NCI-H526 treated with DMSO at 0.1 percent for 48 hours (cell line): Measurements from ENCODE around the gene PIEZO1.
"Not testable (repeated sequence)": the region's sequence is repeated elsewhere in the genome, so short reads cannot be mapped to it uniquely, and the experiment has no call there.

Source experiments
- DNase-seq: peaks from one replicate; lab custom pipeline; 2025; lab: John Stamatoyannopoulos, UW

The PIEZO1 gene

DNA sequence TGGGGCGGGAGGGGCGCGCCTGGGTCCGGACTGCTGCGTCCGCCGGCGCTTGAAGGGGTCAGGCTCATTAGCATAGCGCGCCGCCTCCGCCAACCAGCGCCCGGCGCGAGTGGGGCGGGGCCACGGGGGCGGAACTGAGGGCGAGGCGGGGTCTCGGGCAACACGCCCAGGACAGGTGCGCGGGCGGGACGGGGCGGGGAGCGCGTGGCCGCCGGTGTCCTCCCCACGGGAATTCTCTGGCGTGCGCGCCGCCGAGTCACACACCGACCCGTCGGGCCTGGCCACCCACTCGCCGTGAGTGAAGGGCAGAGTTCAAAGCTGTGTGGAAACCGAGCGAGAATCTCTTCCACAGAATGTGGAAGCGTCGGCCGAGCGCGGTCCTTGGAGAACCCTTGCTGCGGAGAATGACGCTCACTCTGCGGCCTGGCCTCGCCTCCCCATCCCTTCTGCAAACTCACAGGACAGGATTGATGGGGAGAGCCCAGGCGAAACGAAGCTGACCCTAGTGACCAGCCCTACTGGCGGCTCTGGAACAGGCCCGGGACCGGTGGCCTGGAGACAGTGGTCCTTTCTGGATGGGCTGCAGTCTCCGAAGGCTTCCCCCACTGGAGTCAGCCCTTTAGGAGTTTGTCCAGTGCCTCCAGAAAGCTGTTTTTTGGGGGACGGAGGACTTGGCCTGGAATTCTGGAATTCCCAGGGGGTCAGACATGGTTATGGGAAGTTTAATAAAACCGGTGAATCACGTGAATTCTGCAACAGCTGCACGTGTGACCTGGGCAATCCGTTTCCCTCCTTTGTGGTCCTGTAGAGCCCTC is 98.4 kb downstream of the PIEZO1 start, which contains the start of gene SNAI3:
SNAI3 (minus strand) TSS at position 69 of the 815 bp plus-strand sequence. CDS start 101 bp downstream, outside the sequence.
- DNase-seq, result peak; percentile 39

- DNase-seq, result no peak
Measured at GRCh38 chr16:88686062-88686438, 99.0 kb downstream of the PIEZO1 start.

- no peak for DNase-seq
Measured at GRCh38 chr16:88685156-88686061, 99.6 kb downstream of the PIEZO1 start.

DNA sequence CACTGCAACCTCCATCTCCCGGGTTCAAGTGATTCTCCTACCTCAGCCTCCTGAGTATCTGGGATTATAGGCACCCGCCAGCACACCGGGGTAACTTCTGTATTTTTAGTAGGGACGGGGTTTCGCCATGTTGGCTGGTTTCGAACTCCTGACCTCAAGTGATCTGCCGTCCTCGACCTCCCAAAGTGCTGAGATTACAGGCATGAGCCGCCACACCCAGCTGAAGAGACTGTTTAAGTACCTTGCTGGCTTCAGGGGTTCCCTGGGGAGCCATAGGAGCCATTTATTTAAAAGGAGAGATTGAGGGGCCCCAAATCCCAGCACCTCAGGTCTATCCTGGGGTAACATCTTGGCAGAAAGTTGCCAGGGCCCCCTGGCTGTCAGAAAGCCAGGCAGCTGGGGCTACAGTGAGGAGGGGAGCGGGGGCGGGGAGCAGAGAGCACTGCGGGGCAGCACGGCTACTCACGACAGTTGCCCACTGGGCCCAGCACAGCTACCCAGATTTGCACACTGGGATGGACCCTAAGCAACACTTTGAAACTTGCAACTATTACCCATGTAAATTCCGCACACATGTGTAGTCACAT is 100.4 kb downstream of the PIEZO1 start:
- no peak for DNase-seq

DNA sequence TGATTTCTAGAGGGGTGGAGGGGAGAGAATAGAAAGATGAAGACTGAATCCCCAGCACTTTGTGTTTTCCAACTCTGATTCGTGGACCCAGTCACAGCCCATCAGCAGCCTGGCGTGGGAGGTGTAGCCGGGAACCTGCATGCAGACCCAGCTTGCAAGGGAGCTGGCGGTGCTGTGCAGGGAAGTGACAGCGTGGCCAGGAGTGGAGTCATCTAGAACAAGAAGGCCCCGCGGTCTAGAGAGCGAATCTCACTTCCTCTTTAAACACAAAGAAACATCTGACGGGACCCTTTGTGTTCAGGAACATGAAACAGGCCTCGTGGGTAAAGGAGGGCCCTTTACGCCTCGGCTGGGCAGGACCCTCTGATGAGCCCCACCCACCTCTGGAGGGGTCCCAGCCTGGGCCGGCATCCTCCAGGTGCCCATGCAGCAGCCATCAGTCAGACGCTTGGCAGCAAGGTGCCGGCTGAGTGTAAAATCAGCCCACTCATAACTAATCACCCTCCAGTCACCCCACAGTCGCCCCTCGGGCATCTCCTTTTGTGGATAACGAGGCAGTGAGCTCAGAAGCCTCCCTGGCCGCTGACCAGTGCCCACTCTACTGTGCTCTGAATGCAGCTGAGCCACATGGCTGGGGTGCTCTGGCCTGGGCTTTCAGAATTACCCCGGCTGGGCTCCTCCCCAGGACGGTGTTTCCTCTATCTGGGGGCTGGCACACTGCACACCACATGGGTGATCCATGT is 103.1 kb downstream of the PIEZO1 start:
- DNase-seq, result no peak

DNA sequence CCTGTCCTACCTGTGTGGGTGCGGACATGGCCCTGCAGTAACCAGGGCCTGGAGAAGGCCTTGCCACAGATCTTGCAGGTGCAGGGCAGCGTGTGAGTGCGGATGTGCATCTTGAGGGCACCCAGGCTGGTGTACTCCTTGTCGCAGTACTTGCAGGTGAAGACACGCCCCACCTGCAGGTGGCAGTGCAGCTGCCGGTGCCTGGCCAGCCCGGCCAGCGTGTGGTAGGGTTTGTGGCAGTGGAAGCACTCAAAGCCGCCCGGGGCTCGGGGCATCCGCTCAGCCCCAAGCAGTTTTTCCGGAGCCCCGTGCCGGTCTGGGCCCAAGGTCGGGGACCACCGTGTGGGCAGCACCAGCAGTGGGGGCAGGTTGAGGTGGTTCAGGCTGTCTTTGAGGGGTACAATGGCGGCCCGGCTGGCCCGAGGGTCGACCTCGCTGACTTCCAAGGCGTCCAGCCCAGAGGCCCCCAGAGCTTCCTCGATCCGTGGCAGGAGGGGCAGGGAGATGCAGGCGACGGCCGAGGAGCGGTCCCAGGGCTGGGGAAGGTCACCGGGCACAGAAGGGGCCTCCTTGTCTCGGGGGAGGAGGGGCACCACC is 103.8 kb downstream of the PIEZO1 start:
- DNase-seq, result no peak

DNA sequence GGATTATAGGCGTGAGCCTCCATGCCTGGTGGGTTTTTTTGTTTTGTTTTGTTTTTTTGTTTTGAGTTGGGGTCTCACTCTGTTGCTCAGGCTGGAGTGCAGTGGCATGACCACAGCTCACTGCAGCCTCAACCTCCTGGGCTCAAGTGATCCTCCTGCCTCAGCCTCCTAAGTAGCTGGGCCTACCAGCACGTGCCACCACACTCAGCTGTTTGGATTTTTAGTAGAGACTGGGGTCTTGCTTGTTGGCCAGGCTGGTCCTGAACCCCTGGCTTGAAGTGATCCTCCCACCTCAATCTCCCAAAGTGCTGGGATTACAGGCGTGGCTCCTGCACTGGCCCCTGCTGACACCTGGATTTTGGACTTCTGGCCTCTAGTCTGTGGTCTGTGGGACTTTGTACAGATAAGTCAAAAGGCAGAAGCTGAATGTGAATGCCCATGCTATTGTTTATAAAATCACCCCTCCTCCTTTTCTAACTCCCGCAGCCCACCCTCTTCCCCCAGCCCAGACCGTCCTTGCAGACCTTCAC is 104.4 kb downstream of the PIEZO1 start:
- DNase-seq, result no peak

DNA sequence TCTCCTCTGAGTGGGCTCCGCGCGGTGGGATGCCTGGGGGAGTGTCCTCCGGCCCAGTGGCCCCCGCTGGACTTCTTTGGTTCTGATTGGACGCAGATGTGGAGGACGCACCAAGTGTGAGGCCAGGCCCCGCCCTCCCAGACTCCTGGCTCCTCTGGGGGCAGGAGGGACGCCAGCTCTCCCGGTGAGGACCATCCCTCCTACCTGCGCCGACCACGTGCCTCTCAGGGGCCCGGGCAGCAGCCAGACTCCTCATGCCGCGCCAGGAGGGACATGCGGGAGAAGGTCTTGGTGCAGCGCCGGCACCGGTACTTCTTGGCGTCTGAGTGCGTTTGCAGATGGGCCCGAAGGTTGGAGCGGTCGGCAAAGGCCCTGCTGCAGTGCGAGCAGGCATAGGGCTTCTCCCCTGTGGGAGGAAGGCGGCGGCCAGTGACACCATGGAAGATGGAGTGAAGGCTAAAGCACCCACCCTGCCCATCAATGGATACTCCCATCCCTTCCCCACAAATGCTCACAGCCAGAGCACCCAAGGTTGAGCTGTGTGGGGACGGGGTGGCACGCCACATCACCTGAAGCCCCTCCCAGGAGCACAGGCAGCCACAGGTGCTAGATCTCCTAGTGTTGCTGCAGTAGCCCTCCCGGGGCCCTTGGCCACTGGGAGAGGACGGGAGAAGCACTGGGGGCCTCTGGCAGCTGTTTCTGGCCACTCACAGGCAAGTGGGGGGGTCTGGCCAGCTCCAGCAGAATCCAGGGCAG is 106.6 kb downstream of the PIEZO1 start:
- no peak for DNase-seq

DNA sequence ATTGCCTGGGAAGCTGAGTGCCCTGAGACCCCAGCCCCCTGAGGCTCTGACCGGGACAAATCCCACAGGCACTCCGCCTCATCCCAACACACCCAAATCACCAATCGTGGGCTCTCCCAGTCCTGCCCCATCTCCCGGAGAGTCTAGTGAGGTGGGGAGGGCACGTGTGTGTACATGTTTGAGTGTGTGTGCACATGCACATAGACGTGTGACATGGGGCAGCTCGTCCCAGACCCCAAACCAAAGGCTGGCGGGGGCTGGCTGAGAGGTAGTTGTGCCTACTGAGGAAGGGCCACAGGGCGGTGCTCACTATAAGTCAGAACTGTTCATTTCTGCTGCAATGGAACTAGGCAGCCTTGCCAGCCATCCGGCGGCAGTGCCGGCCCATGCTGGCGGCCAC is 107.3 kb downstream of the PIEZO1 start:
- DNase-seq, result no peak

GRCh38 chr16:88676502-88677242 is 108.3 kb downstream of the PIEZO1 start:
- no peak for DNase-seq

DNA sequence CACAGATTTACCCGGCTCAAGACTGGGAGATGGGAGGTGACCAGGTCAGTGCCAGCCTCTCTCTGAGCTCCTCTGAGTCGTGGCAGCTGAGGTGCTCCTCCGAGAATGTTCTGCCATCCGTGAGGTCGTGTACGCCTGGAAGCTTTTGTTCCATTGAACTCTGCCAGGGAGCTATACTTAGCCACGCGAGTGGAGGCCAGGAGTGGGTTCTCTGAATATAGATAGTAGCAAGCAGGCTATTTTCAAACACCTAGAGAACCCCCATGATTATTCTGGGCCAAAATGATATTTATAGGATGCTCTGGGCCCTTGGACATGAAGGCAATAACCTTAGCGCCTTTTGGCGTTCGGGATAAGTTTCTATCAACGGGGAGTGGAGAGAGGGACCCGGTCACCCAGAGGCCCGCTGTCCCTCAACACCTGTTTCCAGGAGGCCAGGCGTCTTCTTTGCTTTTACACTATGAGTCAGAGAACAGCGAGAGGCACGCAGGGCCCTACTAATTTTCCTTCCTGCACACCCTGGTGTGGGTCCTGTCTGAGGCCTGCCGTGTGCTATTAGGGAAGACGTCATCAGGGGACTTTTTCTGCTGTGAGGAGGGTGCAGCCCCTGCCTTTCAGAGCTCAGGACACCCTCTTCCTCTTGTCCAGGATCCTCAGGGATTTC is 111.2 kb downstream of the PIEZO1 start:
- DNase-seq, result no peak

DNA sequence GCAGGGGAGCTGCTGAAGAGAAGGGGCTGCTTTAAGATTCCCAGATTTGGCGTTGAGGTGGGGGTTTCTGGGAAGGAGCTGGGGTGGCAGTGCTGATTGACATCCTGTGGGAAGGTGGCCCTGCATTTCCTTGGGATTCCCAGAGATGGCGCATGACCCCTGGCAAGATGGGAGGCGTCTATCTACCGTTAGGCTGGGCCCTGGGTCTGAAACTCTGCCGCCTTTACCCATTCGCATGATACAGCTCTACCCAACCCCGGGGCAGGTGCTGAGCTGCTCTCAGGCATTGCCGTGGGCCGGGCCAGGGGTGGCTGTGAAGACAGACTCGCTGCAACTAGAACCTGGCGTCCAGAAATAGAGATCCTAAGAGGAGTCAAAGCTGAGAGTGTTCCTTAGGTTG is 112.2 kb downstream of the PIEZO1 start:
- DNase-seq, result peak; percentile 5

- no peak for DNase-seq
Measured at GRCh38 chr16:88671806-88672205, 113.2 kb downstream of the PIEZO1 start.

GRCh38 chr16:88669980-88670379 is 115.0 kb downstream of the PIEZO1 start:
- DNase-seq, result no peak

DNA sequence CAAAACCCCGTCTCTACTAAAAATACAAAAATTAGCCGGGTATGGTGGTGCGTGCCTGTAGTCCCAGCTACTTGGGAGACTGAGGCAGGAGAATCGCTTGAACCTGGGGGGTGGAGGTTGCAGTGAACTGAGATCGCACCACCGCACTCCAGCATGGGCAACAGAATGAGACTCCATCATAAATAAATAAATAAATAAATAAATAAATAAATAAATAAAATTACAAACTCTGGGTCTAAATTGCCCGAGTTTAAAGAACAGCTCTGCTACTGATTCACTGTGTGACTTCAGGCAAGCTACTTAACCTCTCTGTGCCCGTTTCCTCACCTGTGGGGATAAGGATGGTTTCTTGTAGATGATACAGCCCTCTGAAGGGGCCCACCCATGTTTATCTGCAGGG is 115.5 kb downstream of the PIEZO1 start:
- not testable (repeated sequence) for DNase-seq

DNA sequence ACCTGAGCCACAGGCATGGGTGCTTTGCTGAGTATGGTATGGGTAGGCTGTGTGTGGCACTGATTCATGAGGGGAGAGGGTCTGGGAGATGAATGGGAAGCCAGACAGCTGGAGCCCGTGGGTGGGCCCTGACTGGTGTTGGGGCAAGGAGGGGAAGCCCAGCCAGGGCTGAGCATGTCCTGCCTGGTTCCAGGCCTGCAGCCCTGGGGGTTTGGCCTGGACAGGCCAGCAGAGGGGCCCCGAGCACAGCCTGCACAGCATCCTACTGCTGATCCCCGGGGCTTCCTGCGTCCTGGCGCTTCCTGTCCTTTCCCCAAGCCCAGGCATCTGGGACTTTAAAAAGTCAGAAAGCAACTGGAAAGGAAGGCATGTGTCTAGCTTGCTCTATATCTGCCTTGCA is 117.6 kb downstream of the PIEZO1 start:
- DNase-seq, result no peak

DNA sequence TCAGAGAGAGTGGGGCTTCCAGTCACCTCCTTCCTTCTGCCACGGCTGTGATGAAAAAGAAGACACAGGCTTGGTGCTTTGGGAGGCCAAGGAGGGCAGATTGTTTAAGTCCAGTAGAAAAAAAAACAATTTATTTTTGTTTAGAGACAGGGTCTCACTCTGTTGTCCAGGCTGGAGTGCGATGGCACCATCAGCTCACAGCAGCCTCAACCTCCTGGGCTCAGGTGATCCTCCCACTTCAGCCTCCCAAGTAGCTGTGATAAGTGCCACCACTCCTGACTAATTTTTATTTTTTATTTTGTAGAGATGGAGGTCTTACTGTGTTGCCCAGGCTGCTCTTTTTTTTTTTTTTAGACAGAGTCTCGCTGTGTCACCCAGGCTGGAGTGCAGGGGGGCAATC is 119.5 kb downstream of the PIEZO1 start:
- DNase-seq, result no peak
